SU-DHL-6 (cell line): ENCODE data around the gene MRPL36.

ENCODE experiments used
- H2AFZ ChIP-seq: fragments of 200-600 bp; sonication (generic); 2 replicates; pipeline ENCODE4 v1.6.1; 2014; ENCODE audit warnings: low read depth, mild to moderate bottlenecking, moderate library complexity, mixed read lengths, antibody characterized with exemption, low read length; ENCODE audit not compliant: severe bottlenecking
- H3F3A ChIP-seq: fragments of 200-600 bp; shearing (Covaris generic); 2 replicates; pipeline ENCODE4 v1.6.0; 2016; ENCODE audit warnings: antibody characterized with exemption, mild to moderate bottlenecking; ENCODE audit not compliant: insufficient read depth
- H3K27ac ChIP-seq: fragments of 200-600 bp; sonication (generic); 2 replicates; pipeline ENCODE4 v1.5.1; 2016; ENCODE audit warnings: low read depth, mild to moderate bottlenecking, low read length, moderate library complexity, mixed read lengths
- H3K27me3 ChIP-seq: fragments of 200-600 bp; sonication (generic), shearing (Covaris generic); 2 replicates; pipeline ENCODE4 v1.6.0; 2014; ENCODE audit warnings: mild to moderate bottlenecking, low read length
- H3K36me3 ChIP-seq: fragments of 200-600 bp; sonication (generic); 2 replicates; pipeline ENCODE4 v1.6.1; 2014; ENCODE audit warnings: mild to moderate bottlenecking, low read length, mixed read lengths
- H3K4me2 ChIP-seq: fragments of 300-600, 200-600 bp; shearing (Covaris generic), sonication (generic); 2 replicates; pipeline ENCODE4 v1.6.0; 2014; ENCODE audit warnings: low read length, low read depth, mild to moderate bottlenecking; ENCODE audit not compliant: poor library complexity, severe bottlenecking
- H3K4me3 ChIP-seq: fragments of 200-600 bp; sonication (generic); 2 replicates; pipeline ENCODE4 v1.5.1; 2014; ENCODE audit warnings: antibody characterized with exemption, low read length, mild to moderate bottlenecking, mixed read lengths; ENCODE audit not compliant: insufficient read depth, poor library complexity, severe bottlenecking
- H3K79me2 ChIP-seq: fragments of 200-600 bp; sonication (generic); 2 replicates; pipeline ENCODE4 v1.6.1; 2014; ENCODE audit warnings: mild to moderate bottlenecking, low read length, moderate library complexity; ENCODE audit not compliant: insufficient read depth
- H3K9ac ChIP-seq: fragments of 200-600 bp; sonication (generic); 2 replicates; pipeline ENCODE4 v1.7.0; 2014; ENCODE audit warnings: mild to moderate bottlenecking, low read length
- H3K9me2 ChIP-seq: fragments of 200-600 bp; sonication (generic); replicated peaks from 2 replicates; pipeline ENCODE4 v1.6.1; 2014; ENCODE audit warnings: low read length; ENCODE audit not compliant: insufficient read depth
- H3K9me3 ChIP-seq: fragments of 200-600 bp; sonication (generic); 2 replicates; pipeline ENCODE4 v1.6.1; 2014; ENCODE audit warnings: low read length, mixed read lengths; ENCODE audit not compliant: insufficient read depth
- H4K20me1 ChIP-seq: fragments of 200-600 bp; sonication (generic); 2 replicates; pipeline ENCODE4 v1.6.1; 2014; ENCODE audit warnings: low read depth, mild to moderate bottlenecking, antibody characterized with exemption, low read length, moderate library complexity, mixed read lengths
- EZH2phosphoT487 ChIP-seq: fragments of 200-600 bp; sonication (generic), shearing (Covaris generic); conservative IDR thresholded peaks from 2 replicates; pipeline ENCODE4 v1.6.1; 2018; ENCODE audit warnings: mild to moderate bottlenecking, antibody characterized with exemption, low read length, moderate library complexity, mixed read lengths
- TF ChIP-seq, protein P1 (sequence below): fragments of 200-600 bp; sonication (generic); IDR thresholded peaks from one replicate; pipeline ENCODE4 v1.5.1; 2017; ENCODE audit warnings: antibody characterized with exemption, mild to moderate bottlenecking, low read length, moderate library complexity; ENCODE audit not compliant: insufficient read depth, poor library complexity, severe bottlenecking

MRPL36 gene

GRCh38 chr5:1788200-1788599 is 11.4 kb downstream of the MRPL36 start:
- Histone ChIP-seq H3K79me2 (no peaks in the 10 kb centered on the region), H3K9ac (no peak overlapping the region), H3K9me2 (no peaks in the 10 kb centered on the region), H4K20me1 (no peaks in the 10 kb centered on the region), H3K4me3 (no peak overlapping the region), H3K27ac (no peak overlapping the region), H3K4me2 (no peak overlapping the region), H3K9me3 (no peaks in the 10 kb centered on the region), H3K36me3 (no peaks in the 10 kb centered on the region), H2AFZ (no peak overlapping the region), H3F3A (peaks cover 38% of the 10 kb centered on the region), H3K27me3 (no peaks in the 10 kb centered on the region)
- TF ChIP-seq, protein P1, sequence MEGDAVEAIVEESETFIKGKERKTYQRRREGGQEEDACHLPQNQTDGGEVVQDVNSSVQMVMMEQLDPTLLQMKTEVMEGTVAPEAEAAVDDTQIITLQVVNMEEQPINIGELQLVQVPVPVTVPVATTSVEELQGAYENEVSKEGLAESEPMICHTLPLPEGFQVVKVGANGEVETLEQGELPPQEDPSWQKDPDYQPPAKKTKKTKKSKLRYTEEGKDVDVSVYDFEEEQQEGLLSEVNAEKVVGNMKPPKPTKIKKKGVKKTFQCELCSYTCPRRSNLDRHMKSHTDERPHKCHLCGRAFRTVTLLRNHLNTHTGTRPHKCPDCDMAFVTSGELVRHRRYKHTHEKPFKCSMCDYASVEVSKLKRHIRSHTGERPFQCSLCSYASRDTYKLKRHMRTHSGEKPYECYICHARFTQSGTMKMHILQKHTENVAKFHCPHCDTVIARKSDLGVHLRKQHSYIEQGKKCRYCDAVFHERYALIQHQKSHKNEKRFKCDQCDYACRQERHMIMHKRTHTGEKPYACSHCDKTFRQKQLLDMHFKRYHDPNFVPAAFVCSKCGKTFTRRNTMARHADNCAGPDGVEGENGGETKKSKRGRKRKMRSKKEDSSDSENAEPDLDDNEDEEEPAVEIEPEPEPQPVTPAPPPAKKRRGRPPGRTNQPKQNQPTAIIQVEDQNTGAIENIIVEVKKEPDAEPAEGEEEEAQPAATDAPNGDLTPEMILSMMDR = no peak
- no peak for TF ChIP-seq EZH2phosphoT487

DNA sequence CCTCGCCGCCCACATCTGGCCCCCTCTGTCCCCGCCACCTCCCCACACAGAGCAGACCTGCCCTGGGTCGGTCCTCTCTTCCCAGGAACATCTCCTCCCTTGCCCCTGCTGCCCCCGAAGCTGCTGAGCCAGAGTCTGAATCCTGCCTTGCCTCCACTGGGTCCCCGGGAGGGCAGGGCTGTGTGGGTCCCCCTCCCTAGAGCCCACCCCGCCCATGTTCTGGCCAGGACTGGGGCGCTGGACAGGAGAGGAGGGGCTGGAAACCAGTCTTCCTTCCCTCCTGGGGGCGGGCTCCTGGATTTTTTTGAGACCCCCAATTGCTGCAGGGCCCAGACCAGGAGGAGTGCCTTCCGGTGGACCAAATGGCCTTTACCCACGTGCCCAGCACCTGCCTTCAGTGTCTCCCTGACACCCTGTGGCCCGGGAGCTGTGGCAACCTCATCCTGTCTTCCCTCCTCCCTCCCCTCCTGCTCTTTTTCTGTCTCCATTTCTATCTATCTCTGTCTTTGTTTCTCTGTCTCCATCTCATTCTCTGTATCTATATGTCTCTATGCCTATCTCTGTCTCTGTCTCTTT is 12.1 kb downstream of the MRPL36 start:
- Histone ChIP-seq H3K4me2 (no peak overlapping the region), H3K36me3 (no peaks in the 10 kb centered on the region), H3K27ac (no peak overlapping the region), H3K27me3 (no peaks in the 10 kb centered on the region), H3K9me3 (no peaks in the 10 kb centered on the region), H3K79me2 (no peaks in the 10 kb centered on the region), H3K9me2 (no peaks in the 10 kb centered on the region), H3K4me3 (no peak overlapping the region), H2AFZ (no peak overlapping the region), H3K9ac (no peak overlapping the region), H3F3A (peaks cover 38% of the 10 kb centered on the region), H4K20me1 (no peaks in the 10 kb centered on the region)
- no peak for TF ChIP-seq EZH2phosphoT487
- TF ChIP-seq, protein P1 = no peak

GRCh38 chr5:1786621-1787471 is 12.8 kb downstream of the MRPL36 start:
- H2AFZ ChIP-seq = no peak overlapping the region
- no peak overlapping the region for H3K4me2 ChIP-seq
- no peak overlapping the region for H3K27ac ChIP-seq
- TF ChIP-seq EZH2phosphoT487 = no peak
- TF ChIP-seq, protein P1 = no peak
- H3K36me3 ChIP-seq = no peaks in the 10 kb centered on the region
- no peaks in the 10 kb centered on the region for H3K27me3 ChIP-seq
- no peaks in the 10 kb centered on the region for H3K9me2 ChIP-seq
- H4K20me1 ChIP-seq = no peaks in the 10 kb centered on the region
- no peak overlapping the region for H3K4me3 ChIP-seq
- peaks cover 37% of the 10 kb centered on the region for H3F3A ChIP-seq
- no peak overlapping the region for H3K9ac ChIP-seq
- H3K79me2 ChIP-seq = no peaks in the 10 kb centered on the region
- H3K9me3 ChIP-seq = no peaks in the 10 kb centered on the region
